GM19193 (cell line): ENCODE results near the gene RSPH3.

ENCODE experiments used
- POLR2A ChIP-seq: IDR thresholded peaks from 4 replicates; pipeline ENCODE4 v1.6.1; 2011; ENCODE audit not compliant: insufficient read depth, insufficient read length; ENCODE audit errors: extremely low read depth

The RSPH3 gene

DNA sequence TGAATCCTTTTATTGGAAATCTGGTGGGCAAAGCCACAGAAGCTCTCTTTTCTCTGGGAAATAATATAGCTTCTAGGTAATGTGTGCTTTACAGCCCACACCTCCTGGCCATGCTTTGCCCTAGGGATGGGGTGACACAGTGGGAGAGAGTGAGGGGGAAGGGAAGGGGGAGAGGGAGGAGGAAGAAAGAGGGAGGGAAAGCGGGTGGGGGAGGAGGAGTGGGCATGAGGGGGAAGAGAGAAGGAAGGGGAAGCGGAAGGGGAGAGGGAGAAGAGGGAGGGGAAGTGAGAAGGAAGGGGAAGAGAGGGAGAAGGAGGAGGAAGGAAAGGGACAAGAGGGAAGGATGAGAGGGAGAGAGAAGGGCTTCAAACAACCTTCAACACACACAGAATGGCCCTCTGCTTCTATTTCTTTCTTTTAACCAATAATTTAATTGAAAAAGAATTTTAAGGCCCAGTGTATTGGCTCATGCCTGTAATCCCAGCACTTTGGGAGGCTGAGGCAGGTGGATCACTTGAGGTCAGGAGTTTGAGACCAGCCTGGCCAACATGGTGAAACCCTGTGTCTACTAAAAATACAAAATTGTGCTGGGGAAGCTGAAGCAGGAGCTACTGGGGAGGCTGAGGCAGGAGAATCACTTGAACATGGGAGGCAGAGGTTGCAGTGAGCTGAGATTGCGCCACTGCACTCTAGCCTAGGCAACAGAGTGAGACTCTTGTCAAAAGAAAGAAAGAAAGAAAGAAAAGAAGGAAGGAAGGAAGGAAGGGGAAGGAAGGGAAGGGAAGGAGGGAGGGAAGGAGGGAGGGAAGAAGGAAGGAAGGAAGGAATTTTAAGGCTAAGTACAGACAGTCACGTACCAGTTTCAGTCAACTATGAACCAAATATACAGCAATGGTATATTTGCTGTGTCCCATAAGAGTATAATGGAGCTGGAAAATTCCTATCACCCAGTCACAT lies 75.2 kb downstream of the RSPH3 start:
- TF ChIP-seq POLR2A: no peak

DNA sequence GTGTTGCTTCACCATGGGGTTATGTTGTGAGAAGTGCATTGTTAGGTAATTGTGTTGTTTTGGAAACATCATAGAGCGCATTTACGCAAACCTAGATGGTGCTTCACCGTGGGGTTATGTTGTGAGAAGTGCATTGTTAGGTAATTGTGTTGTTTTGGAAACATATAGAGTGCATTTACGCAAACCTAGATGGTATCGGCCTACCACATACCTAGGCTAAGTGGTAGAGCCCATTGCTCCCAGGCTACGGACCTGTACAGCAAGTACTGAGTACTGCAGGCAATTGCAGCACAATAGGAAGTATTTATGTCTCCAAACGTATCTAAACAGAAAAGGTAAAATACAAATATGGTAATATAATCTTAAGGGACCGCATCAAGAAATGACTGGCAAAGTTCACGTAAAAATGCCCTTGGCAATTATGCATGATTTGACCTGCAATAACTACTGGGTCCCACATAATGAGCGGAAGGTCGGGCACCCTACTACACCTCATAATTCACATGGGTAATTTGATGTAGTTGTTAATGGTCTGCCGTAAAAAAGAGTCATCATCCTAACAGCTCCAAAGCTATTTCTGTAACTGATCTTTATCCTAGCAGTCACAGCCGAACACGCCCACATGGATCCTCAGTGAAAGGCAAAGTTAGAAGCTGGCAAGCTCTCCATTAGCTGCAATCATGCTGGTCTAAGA lies 76.0 kb downstream of the RSPH3 start:
- no peak for TF ChIP-seq POLR2A
